ENCODE measurements around the gene SLC12A4. TPM values are rescaled to one million over a fixed set of nuclear protein-coding genes. Genes with fewer than 3 reads are reported as not detected.
A peak's percentile ranks its signal among the peaks of the same experiment; 100 is the strongest.

The SLC12A4 gene
- total and polyA plus RNA-seq, 2 of the 13 experiments (the other 11 are each of a cell fraction or from before 2014, with no cell fraction given) = 65.1 to 84.3 TPM

GRCh38 chr16:67936880-67937605 is 31.4 kb downstream of the SLC12A4 start (continued):
- TF ChIP-seq MTERF4 (CRISPR knock-in tag; IDR thresholded peaks at IDR 0.05) (0 out of 2 replicates have a peak, but pooled peaks have one; percentile 7), E2F2 (CRISPR knock-in tag; IDR thresholded peaks at IDR 0.05; ENCODE audit: borderline replicate concordance) (no peak), NR0B2 (CRISPR knock-in tag; IDR thresholded peaks at IDR 0.05) (peak; percentile 70), ZNF652 (CRISPR knock-in tag; IDR thresholded peaks at IDR 0.05; ENCODE audit: borderline replicate concordance, low read depth) (0 out of 2 replicates have a peak, but pooled peaks have one; percentile 11), ZNF619 (CRISPR knock-in tag; IDR thresholded peaks at IDR 0.05) (no peak), ZUFSP (CRISPR knock-in tag; IDR thresholded peaks at IDR 0.05; ENCODE audit: borderline replicate concordance) (no peak), MXD1 (CRISPR knock-in tag; IDR thresholded peaks at IDR 0.05) (no peak), NR2F6 (IDR thresholded peaks at IDR 0.05) (0 out of 2 replicates have a peak, but pooled peaks have one; percentile 12), NR2F6 (CRISPR knock-in tag; IDR thresholded peaks at IDR 0.05) (no peak)
